Activated naive CD8-positive, alpha-beta T cell (primary cell): ENCODE measurements around the gene ALDH5A1.

Source experiments
- H3K27ac Mint-ChIP-seq: one replicate; pipeline ENCODE4 v1.8.0; 2021; ENCODE audit warnings: mixed read lengths
- H3K27me3 Mint-ChIP-seq: one replicate; pipeline ENCODE4 v1.8.0; 2021; ENCODE audit warnings: mixed read lengths
- H3K36me3 Mint-ChIP-seq: one replicate; pipeline ENCODE4 v1.8.0; 2021; ENCODE audit warnings: mixed read lengths
- H3K4me1 Mint-ChIP-seq: one replicate; pipeline ENCODE4 v1.8.0; 2021; ENCODE audit warnings: low read depth, mixed read lengths
- H3K4me3 Mint-ChIP-seq: one replicate; pipeline ENCODE4 v1.8.0; 2021; ENCODE audit warnings: mild to moderate bottlenecking, mixed read lengths
- H3K9me3 Mint-ChIP-seq: one replicate; pipeline ENCODE4 v1.8.0; 2021; ENCODE audit warnings: low read depth, mixed read lengths

Gene ALDH5A1

DNA sequence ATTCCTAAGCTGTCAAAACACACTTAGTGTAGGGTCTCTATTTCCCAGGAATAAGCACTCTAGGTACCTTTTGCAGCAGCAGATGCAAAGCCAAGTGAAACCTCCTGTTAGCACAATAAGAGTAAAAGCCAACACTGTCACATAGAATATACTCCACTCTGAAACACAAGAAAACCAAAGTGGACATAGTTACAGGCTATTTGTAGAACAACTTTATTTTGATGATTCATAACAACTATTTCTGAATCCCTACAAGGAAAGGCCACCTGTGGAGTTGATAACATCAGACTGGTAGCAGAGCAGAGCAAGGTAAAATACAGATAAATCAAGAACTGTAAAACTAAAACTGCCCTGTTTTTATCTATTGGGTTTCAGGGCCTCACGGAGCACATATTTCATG, 59.7 kb downstream of the ALDH5A1 start:
- no peak overlapping the region for H3K4me3 Mint-ChIP-seq
- no peaks in the 10 kb centered on the region for H3K4me1 Mint-ChIP-seq
- no peaks in the 10 kb centered on the region for H3K9me3 Mint-ChIP-seq
- H3K27ac Mint-ChIP-seq, result no peak overlapping the region
- no peaks in the 10 kb centered on the region for H3K36me3 Mint-ChIP-seq
- H3K27me3 Mint-ChIP-seq, result peaks cover under 1% of the 10 kb centered on the region

DNA sequence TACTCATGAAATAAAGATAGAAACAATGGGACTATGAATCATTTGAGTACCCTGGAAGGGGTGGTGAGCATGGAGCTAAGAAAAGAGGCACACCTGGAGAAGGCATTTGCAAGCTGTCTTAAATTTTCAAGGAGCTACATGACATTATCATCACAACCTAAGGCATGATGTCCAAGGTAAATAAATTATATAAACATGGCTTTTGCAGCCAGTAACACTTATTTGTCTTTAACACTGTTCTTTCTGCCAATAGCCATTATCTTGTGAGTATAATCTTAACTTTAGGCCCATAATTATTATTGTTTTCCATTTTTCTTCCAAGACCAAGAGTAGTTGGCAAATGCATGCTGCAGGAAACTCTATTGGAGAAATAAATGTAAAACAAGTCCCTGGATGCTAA, 63.7 kb downstream of the ALDH5A1 start:
- no peaks in the 10 kb centered on the region for H3K36me3 Mint-ChIP-seq
- H3K27me3 Mint-ChIP-seq, result no peaks in the 10 kb centered on the region
- no peaks in the 10 kb centered on the region for H3K4me1 Mint-ChIP-seq
- H3K9me3 Mint-ChIP-seq, result no peaks in the 10 kb centered on the region
- H3K4me3 Mint-ChIP-seq, result no peak overlapping the region
- H3K27ac Mint-ChIP-seq, result no peak overlapping the region

DNA sequence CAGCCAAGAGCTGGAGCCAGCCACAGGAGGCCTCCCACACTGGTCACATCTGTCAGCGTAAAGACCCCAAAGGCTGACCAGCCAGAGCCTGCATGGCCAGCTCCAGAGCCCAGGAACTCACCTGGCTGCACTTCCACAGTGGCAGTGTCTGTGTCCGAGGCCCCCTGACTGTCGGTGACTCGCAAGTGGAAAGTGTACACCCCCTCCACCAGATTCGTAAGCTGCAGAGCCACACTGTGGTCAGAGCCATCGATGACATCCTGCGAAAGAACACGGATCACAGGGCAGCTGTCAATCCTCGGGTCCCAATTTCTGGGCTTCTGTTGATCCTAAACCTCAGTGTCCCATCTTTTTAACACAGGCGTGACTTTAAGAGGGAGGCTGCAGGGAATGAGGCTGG, 69.3 kb downstream of the ALDH5A1 start:
- H3K27me3 Mint-ChIP-seq, result no peaks in the 10 kb centered on the region
- H3K27ac Mint-ChIP-seq, result no peak overlapping the region
- H3K4me3 Mint-ChIP-seq, result no peak overlapping the region
- H3K36me3 Mint-ChIP-seq, result no peaks in the 10 kb centered on the region
- no peaks in the 10 kb centered on the region for H3K9me3 Mint-ChIP-seq
- H3K4me1 Mint-ChIP-seq, result no peaks in the 10 kb centered on the region

- Mint-ChIP-seq H3K27me3 (no peaks in the 10 kb centered on the region), H3K27ac (no peak overlapping the region), H3K4me3 (no peak overlapping the region), H3K4me1 (no peaks in the 10 kb centered on the region), H3K9me3 (no peaks in the 10 kb centered on the region), H3K36me3 (no peaks in the 10 kb centered on the region)
These were observed 70.4 kb downstream of the ALDH5A1 start for GRCh38 chr6:24565196-24565595.

DNA sequence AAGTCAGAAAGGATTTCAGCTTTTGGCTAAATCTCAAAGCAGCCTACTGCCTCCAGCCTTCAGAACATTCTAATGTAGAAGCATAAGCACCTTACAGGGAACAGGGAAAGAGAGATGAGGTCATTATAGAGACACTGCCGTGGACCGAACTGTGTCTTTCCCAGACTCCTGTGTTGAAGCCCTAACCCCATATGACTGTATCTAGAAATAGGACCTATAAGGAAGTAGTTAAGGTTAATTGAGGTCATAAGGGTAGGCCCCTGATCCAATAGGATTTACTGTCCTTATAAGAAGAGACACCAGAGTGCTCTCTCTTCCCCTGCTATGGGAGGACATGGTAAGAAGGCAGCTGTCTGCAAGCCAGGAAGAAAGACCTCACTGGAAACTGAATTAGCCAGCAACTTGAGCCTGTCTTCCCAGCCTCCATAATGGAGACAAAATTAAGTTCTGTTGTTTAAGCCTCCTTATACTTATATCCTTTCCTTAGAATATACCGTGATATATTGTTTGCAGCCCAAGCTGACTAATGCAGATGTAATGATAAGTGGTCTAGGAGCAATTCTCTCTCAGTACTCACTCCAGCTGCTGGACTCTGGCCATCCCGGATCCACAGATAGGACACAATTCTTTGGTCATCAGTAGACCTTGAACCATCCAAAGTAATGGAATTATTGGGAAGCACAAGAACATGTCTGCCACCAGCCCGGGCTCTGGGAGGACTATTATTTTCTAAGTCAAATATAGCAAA, 71.4 kb downstream of the ALDH5A1 start:
- Mint-ChIP-seq H3K36me3 (no peaks in the 10 kb centered on the region), H3K27ac (no peak overlapping the region), H3K9me3 (no peaks in the 10 kb centered on the region), H3K4me3 (no peak overlapping the region), H3K27me3 (no peaks in the 10 kb centered on the region), H3K4me1 (no peaks in the 10 kb centered on the region)

GRCh38 chr6:24568683-24569082, 73.9 kb downstream of the ALDH5A1 start:
- no peaks in the 10 kb centered on the region for H3K4me1 Mint-ChIP-seq
- H3K4me3 Mint-ChIP-seq, result no peak overlapping the region
- H3K27ac Mint-ChIP-seq, result no peak overlapping the region
- H3K36me3 Mint-ChIP-seq, result no peaks in the 10 kb centered on the region
- H3K9me3 Mint-ChIP-seq, result no peaks in the 10 kb centered on the region
- H3K27me3 Mint-ChIP-seq, result no peaks in the 10 kb centered on the region

DNA sequence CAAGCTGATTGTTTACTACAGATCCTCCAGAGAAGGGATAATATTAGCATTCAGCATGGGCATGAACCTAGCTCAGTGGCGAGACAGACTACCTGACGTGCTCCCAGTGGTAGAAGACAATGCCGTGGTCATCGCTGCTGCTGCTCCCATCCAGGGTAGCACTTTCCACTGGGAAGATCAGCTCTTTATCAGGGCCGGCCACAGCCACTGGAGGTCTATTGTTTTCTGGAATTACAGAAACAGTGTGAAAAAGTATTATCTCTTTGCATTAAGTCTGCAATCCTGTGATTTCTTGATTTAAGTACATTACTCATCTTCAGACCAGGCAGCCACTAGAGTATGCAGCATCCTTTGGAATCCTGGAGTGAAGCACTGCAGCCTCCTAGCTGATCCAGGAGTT, 75.0 kb downstream of the ALDH5A1 start:
- peaks cover under 1% of the 10 kb centered on the region for H3K27me3 Mint-ChIP-seq
- H3K4me1 Mint-ChIP-seq, result no peaks in the 10 kb centered on the region
- no peaks in the 10 kb centered on the region for H3K36me3 Mint-ChIP-seq
- H3K27ac Mint-ChIP-seq, result no peak overlapping the region
- H3K4me3 Mint-ChIP-seq, result no peak overlapping the region
- no peaks in the 10 kb centered on the region for H3K9me3 Mint-ChIP-seq

- H3K4me1 Mint-ChIP-seq, result no peaks in the 10 kb centered on the region
- peaks cover 2% of the 10 kb centered on the region for H3K27me3 Mint-ChIP-seq
- no peak overlapping the region for H3K27ac Mint-ChIP-seq
- H3K4me3 Mint-ChIP-seq, result no peak overlapping the region
- H3K9me3 Mint-ChIP-seq, result no peaks in the 10 kb centered on the region
- no peaks in the 10 kb centered on the region for H3K36me3 Mint-ChIP-seq
These were observed 76.6 kb downstream of the ALDH5A1 start for GRCh38 chr6:24571361-24571760.

DNA sequence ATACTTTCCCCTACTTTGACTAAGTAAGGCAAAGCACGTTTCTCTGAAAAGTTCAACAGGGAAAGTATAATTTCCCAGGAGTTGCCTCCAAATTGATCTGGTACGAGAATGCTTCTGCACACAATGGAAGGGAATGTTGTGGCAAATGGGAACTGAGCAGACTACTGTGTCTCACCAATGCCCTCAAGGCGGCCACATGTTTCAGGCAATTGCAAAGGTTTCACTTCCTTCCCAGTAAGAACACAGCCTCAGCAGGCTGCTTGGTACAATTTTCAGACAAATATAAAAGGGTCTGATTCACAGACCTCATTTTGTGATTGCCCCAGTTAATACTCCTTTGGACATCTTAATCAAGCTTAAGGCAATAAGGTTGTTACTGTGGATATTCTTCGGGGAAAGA, 80.0 kb downstream of the ALDH5A1 start:
- Mint-ChIP-seq H3K36me3 (no peaks in the 10 kb centered on the region), H3K4me1 (no peaks in the 10 kb centered on the region), H3K27me3 (peaks cover 2% of the 10 kb centered on the region), H3K9me3 (no peaks in the 10 kb centered on the region), H3K4me3 (no peak overlapping the region), H3K27ac (no peak overlapping the region)

GRCh38 chr6:24576447-24576846, 81.7 kb downstream of the ALDH5A1 start:
- Mint-ChIP-seq H3K9me3 (no peaks in the 10 kb centered on the region), H3K27ac (no peak overlapping the region), H3K4me3 (no peak overlapping the region), H3K36me3 (no peaks in the 10 kb centered on the region), H3K4me1 (no peaks in the 10 kb centered on the region), H3K27me3 (peaks cover 2% of the 10 kb centered on the region)

GRCh38 chr6:24581084-24581669, 86.4 kb downstream of the ALDH5A1 start:
- Mint-ChIP-seq H3K9me3 (no peaks in the 10 kb centered on the region), H3K27me3 (no peaks in the 10 kb centered on the region), H3K4me3 (no peak overlapping the region), H3K36me3 (no peaks in the 10 kb centered on the region), H3K27ac (no peak overlapping the region), H3K4me1 (peaks cover 7% of the 10 kb centered on the region)

DNA sequence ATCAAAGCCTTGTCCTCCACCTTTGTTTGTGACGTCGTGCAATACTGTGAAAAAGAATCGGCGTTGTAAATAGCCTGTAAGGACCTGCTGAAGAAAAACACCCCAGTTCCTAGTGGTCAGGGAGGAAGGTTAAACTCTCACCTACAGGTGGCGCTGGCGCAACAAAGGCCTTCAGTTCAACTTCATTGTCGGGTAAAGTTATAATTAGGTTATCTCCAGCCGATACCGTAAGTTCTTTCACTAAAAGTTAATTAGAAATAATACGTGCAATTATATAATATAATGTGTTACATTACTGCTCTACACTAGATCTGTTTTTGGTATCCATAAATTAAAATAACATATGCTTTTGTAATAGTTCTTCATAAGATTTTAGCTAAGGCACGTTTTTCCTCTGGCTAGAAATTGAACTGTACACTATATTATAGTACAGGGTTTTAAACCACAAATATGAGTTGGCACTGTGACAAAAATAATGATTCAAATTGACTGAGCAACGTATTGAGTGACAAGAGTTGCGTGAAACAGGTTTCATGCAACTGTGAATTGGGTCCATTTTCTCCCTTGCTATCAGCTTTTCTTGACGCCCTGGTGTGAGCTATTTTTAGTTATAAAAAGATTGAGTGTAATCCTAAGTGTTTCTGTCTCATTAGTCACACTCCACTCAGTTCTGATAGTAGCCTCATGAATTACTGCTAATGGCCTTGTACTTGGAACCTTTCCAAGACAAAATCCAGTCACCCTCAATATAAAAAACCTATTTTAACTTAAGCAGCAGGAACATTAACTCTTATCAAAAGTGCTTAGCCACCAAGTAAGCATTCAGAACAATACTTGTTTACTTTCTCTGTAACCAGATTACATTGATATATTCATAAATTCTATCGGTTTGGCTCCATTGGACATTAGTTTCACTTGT, 89.0 kb downstream of the ALDH5A1 start:
- peaks cover 7% of the 10 kb centered on the region for H3K4me1 Mint-ChIP-seq
- H3K27me3 Mint-ChIP-seq, result peaks cover 9% of the 10 kb centered on the region
- H3K4me3 Mint-ChIP-seq, result no peak overlapping the region
- H3K36me3 Mint-ChIP-seq, result no peaks in the 10 kb centered on the region
- H3K9me3 Mint-ChIP-seq, result no peaks in the 10 kb centered on the region
- no peak overlapping the region for H3K27ac Mint-ChIP-seq

- no peak overlapping the region for H3K4me3 Mint-ChIP-seq
- no peaks in the 10 kb centered on the region for H3K9me3 Mint-ChIP-seq
- H3K27me3 Mint-ChIP-seq, result peaks cover 9% of the 10 kb centered on the region
- H3K27ac Mint-ChIP-seq, result no peak overlapping the region
- peaks cover 7% of the 10 kb centered on the region for H3K4me1 Mint-ChIP-seq
- H3K36me3 Mint-ChIP-seq, result no peaks in the 10 kb centered on the region
These were observed 89.6 kb downstream of the ALDH5A1 start for GRCh38 chr6:24584382-24584720.
